Activated CD8-positive, alpha-beta memory T cell treated with anti-CD3 and anti-CD28 coated beads for 4 hours (primary cell): Measurements from ENCODE around the gene ATG7.

Source experiments
- DNase-seq, 2 donors: peaks; one replicate each; pipeline ENCODE4 v3.0.0-alpha.2; 2020; ENCODE audit warnings: low read depth in 2 of 2

ATG7 gene

DNA sequence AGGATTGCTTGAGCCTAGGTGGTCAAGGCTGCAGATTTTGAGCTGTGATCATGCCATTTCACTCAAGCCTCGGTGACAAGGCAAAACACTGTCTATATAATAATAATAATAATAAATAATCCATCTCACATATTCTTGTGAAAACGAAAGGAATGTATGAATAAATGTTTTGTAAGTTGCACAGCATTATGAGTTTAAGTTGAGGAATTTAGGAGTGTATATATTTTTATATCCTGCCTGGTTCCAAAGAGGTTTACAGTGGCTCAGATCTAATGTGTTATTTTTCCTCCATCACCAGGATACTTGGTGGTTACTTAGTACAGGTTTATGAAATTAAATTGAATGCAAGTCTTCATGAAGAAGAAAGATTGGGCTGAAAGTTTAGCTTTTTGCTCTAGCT is 77.2 kb downstream of the ATG7 start:
- no peak for DNase-seq

DNA sequence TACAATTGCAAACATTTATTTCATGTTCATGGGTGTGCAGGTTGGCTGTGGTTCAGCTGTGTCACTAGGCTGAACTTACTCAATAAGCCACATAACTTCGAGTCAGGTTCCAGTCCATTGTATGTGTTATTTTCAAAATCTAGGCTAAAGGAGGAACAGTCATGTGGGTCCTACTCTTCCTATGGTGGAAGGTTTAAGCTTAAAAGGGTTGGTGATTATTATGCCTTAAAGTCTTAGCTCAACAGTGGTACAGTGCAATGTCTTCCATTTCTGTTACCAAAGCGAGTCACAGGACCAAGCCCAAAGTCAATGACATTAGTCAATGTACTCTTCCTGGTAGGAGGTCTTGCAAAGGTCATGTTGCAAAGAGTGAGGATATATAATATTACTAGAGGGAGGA is 78.2 kb downstream of the ATG7 start:
- DNase-seq: no peak

DNA sequence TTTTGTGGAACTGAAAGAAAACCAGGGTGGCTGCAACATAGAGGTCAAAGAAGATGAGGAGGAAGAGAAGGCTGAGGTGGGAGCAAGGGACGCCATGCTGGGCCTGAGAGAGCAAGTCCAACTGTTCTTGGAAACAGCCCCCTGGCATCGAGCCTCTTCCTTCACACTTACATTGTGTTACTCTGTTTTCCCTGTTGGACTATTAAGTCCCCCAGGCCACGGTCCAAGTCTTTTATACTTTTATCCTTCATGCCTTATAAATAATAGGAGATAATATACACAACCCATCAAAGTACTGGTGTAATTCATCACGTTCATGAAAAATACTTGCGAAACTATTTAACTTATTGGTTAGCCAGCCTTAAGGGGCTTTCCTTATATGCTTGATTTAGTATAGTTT is 79.3 kb downstream of the ATG7 start:
- DNase-seq: no peak

DNA sequence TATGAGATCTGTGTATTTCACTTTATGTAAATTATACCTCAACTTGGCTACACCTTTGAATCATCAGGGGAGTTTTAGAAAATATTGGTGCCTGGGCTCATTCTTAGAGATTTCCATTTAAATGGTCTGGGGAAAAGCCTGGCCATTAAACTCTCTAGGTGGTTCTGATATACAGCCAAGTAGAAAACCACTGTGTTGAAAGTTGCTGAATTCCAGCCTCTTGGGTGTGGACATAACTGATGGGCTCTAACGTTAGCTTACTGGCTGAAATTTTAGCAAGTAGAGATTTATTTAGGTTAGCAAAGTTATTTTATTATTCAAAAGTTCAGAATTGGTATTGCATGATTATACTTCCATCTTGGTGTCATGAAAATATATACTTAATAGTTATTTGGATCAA is 84.1 kb downstream of the ATG7 start:
- DNase-seq: no peak

DNA sequence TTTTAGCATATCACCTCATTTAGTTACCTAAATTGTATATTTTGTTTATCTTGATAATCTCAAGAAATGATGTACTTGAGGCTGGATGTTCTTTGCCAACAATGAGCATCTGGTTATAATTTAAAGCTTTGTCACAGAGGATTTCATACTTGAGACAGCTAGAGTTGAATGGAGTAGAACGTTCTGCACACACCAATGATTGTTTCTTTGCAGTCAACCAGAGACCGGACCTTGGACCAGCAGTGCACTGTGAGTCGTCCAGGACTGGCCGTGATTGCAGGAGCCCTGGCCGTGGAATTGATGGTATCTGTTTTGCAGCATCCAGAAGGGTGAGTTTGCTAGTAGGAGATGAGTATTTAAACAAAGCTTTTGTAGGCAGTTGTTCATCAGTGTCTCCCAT is 90.4 kb downstream of the ATG7 start:
- no peak for DNase-seq

DNA sequence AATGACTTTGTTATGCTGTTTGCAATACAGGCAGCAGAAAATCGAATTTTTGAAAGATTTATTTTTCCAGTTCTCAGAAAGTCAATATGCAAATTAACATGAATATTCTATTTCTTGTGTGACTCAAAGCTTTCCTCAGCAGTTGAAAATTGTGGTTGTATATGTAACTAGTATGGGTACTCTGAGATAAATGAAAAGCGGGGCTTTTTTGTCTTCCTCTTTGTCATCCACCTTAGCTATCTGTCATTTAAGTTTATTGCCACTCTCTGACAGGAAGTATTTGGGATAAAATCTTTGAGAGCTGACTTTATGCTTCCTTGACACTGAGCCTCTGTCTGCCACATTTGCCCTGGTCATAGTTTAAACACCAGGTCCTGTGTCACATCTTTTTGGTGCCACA is 91.5 kb downstream of the ATG7 start:
- DNase-seq: no peak

DNA sequence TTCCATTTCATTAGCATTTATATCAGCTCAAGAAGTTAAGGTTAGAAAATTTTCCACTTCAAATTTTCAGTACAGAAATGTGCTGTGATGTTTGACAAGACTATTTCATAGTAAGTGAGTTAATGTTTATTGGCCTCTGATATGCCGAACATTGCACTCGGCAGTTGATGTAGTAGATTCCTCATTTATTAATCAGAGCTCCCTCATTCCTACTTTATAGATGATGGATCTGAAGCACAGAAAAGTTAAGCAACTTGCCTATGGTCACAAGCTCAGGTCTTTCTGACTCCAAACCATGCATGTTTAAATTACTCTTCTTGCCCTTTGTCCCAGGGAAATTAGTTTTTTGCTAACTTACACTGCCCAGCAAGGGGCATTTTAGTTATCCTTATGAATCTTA is 92.0 kb downstream of the ATG7 start:
- DNase-seq: no peak

DNA sequence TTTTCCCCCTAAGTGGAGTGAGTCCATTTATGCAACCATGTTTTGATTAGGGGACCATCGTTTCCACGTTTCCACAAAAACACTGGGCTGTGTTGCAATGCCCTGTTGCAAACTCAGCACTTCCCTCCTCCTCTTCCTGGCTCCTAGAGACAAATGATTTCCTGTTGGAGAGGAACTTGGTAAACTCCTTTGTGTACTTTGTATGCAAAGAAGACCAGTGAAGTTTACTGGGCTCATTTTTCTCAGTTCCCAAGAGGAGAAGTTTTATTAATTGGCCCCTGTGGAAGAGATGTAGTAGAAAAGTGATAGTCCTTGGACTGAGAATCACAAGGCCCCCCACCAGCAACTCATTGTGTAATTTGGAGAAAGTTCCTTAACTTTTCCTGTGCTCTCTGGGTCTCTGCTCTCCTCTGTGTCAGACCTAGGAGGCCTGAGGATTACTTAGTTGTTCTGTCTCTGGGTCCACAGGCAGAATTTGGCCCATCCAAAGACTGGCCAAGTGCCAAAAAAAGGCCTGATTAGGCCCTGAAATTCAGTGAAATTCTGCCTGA is 95.0 kb downstream of the ATG7 start:
- DNase-seq: no peak

DNA sequence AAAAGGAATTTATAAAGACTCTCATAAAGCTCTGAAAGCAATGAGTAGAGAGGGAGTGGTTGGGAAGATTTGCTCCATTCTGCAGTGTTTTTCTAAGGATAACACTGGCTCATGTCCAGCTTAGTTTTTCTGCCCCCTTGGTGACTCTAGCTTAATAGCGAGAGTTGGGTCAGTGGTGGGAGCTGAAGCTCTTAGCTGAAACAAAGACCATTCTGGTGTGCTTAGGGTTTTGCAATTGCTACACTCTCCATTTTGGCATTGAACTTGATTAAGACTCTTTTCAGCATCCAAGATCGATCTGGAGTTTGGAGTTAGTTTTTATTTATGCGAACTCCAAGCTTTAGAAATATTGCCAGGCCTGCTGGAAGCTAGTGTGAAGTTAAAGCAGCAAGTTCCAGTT is 98.0 kb downstream of the ATG7 start:
- no peak for DNase-seq

DNA sequence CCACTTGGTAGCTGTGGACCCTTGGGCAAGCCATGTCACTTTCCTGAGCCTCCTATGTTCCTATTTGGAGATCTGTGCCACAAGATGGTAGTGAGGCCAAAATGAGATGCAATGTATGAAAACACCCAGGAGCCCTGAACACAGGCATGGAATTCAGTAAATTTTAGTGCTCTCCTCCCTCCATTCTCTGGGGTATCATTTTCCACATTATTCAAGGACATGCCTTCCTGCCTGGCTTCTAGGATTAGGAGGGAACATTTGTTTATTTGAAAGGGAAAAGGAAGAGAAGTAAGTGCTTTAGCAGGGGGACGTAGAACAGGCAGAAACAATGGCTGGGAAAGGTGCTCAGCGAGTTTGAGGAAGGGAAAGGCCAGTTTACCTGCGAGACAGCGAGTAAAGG is 98.8 kb downstream of the ATG7 start:
- no peak for DNase-seq

DNA sequence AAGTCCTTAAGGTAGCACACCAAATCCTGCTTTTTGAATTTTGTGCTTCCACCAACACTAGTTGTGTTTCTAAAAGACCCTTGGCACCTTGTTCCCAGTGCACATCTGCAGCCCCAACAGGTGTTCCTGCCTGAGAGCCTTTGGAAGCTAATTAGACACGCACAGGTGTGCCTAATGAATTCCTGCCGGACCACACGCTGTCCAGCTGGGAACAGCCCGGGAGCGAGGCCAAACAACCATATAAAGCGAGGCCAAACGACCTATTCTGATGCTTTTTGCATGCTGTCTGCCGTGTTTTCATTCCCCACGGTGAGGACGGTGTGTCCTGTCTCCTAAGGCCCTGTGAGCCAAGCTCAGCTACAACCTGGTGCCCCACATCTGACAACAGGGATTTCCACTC is 99.5 kb downstream of the ATG7 start:
- no peak for DNase-seq

DNA sequence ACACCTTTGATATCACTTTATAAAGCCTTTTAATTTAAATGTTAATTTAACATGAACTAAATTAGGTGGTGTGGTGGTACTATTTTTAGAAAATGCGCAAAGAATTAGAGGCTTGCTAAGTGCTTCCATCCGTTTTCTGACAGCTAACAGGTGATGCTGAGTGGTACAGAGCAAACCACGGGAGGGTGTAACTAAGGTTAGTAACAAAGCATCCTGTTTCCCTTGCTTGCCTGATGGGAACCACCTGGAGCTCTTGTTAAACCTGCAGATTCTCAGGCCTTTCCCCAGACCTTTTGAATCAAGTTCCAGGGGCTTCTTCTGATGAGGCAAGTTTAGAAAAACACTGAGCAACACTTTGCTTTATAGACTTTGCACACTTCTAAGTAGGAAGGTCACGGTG is 101.0 kb downstream of the ATG7 start:
- DNase-seq: no peak

DNA sequence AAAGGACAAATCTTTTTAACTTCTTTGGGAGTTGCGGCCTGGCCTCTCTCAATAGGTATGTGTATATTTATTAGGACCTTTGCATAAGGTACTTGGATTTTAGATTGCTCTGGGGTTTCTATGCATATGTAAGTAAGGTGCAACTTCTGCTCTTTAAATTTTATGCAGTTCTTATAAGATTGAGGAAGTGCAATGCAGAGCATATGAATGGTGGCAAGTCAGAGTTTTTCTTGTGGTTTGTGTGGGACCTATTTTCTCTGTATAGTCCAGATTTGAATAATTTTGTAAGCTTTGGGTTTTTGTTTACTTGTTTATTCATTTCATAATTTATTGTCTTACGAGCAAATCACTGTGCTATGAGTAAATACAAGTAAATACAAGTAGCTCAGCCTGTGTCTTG is 101.5 kb downstream of the ATG7 start:
- no peak for DNase-seq

DNA sequence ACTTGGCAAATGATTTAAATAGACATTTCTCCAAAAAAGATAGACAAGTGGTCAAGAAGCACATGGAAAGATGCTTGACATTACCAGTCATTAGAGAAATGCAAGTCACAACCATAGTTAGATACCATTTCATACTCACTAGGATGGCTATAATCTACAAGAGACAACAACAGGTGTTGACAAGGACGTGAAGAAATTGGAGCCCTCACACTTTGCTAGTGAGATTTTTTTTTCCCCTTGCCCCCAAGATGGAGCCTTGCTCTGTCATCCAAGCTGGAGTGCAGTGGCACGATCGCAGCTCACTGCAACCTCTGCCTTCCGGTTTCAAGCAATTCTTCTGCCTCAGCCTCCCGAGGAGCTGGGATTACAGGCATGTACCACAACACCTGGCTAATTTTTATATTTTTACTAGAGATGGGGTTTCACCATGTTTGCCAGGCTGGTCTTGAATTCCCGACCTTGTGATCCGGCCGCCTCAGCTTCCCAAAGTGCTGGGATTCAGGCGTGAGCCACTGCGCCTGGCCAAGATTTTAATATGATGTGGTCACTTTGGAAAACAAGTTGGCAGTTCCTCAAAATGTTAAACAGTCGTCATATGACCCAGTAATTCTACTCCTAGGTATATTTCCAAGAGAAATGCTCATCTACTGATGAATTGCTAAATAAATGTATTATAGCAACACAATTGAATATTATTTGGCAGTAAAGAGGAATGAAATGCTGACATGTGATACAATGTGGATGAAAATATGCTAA is 103.3 kb downstream of the ATG7 start:
- no peak for DNase-seq

DNA sequence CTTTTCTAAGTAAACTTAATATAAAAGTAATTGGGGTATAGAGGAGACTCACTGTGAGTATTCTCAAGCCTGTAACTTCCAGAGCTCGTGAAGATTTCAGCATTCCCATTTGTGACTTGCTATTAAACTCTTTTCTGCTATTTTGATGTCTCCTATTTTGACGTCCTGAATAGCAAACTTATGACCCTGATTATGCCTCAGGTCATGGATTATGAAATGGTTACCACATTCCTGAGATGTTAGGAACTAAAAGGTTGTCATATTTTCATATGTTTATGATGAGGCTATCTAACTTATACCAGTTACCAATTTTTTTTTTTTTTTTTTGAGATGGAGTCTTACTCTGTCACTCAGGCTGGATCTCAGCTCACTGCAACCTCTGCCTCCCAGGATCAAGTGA is 105.5 kb downstream of the ATG7 start:
- DNase-seq: no peak

DNA sequence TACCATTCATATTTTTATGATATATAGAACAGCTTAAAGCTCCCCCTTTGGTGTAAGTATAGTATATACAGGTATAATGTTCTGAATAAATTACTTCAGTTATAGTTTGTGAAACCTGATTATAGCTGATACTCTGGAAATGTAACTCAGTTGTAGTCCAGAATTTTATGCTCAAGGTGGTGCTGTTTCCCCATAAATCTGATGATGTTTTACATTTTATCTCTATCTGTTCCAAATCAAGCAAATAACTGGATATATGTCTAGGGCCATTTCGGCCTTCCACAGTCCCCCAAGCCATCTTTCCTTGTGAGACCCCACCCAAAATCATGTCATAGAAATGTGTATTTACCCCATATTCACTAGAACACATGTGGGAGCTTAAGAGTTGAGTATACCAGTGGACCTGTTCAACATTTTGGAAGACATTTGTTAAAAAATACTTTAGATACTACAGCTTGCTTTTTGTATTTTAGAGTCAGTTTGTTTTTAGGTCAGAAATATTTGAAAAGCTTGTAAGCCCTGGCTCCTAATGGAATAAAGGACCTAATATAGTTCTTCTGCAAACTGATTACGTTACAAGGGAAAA is 107.1 kb downstream of the ATG7 start:
- no peak for DNase-seq

DNA sequence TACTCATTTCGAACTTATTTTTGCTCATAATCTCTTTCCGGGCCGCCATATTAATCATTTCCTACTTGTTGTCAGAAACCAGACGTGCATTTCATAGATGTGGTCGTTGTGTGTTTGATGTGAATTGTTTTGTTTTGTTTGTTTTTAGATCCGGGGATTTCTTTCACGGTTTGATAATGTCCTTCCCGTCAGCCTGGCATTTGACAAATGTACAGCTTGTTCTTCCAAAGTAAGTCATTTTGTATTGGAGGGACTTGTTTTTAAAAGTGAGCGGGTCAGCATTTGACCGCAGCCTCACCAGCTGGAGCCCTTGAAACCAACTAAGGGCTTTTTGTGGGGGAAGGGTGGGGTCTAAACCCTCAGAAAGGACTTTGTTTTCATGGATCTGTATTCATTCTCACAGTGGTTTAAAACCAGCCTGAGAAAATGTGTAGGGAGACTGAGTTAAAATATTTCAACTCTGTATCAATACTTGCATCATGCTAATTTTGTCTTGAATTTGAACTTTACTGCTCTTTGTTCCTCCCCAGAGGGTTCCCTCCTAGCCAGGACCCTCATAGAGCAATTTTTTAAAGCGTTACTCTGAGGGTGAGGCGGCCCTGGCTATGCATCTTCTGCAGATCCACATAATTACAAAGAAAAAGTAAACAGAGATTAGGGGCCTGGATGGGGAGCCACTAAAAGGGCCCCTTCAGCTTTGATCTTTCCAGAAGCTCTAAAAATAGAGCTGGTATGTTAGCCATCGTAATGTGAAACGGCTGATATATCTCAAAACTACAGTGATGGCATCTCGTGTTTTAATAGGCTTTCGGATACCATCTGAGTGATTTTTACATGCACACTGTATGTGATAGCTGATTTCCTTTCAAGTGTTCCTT is 107.9 kb downstream of the ATG7 start:
- no peak for DNase-seq

DNA sequence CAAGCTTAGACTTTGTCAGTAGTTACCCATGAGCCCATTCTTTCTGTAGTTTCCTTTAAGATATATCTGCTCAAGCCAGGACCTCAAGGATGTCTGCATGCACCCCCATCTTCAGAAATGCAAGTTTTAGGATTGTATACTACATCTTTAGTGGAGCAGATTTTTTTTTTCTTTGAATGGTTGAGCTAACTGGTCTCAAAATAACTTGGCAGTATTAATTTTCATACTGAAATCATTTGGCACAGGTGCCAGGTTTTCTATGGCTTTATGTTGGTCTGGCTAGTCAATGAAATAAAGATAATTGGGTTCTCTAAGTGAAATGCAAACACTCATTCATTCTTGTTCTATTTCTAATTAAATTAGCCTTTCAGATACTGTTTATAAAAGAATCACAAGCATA is 108.9 kb downstream of the ATG7 start:
- DNase-seq: no peak

DNA sequence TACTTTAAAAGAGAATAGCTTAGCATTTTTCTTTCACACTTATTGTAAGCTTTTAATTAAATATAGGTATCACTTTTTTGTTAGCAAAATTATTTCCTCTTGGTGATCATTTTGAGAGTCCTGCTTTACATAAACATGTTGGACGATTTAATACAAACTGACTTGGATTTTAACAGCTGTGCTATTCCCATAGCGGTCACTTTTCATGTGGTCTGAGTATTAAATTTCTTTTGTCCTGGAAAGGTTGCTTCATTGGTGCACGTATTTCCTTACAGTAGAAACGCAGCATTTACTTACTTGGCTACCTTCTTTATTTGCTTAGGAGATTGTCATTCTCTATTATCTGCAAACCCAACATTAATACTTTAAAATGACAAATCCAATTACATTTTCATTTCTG is 109.4 kb downstream of the ATG7 start:
- DNase-seq: no peak

DNA sequence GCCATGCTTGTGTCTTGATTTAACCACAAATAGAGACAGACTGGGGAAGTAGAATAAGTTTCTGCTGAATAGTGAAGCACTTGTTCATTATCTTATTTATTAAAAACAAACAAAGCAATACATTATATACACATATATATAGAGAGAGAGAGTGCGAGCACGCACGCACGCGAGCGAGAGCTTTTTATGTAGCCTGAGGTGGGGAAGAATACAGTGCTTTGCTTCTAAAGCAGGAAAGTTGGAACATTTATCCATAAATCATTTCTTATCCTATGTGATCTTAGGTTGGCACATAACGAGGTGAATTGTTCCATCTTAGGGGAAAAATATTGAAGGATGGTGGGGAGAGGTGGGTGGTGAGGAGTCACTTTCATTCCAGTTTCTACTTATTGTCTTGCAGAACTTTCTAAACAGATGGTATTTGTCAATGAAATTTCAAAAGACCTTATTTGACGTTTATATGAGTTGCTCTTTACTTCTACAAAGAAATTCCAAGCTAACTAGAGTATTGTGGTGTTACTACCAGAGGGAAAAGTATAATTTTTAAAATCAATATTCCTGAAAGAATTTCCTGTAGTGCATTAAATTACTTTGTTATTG is 110.0 kb downstream of the ATG7 start:
- no peak for DNase-seq

DNA sequence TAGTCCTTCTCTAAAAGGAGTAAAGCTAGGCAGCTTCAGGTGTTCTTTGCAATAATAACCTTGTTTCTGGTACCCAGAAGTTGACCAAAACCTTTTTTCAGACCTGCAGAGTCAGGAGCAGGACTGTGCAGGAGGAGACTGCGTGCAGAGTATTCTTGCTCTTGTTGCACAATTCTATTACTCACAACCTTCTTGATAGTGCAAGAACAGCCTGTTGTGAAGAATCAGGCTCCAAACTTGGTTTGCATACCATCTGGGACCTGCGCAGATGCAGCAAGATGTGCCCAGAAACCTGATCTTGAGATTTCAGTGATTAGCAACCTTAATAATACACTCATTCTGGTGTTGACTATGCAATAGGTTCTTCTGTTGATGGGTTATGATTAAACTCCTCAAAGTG is 111.9 kb downstream of the ATG7 start:
- no peak for DNase-seq

DNA sequence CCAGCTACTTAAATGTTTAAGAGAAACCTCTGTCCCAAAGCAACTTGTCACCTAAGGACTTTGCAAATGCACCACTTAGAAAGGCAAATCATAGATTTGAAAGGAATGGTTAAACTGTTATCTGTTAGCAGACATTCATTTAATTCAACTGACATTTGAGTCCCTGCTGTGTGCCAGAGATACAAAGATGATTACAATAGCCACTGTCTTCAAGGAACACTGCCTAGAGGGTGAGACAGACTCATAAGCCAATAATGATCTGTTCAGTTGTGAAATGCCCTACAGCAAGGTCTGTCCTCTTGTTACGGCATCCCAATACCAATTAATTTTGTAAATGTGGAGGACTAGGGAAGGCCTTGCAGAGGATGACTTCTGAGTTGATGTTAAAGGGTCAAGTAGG is 113.1 kb downstream of the ATG7 start:
- no peak for DNase-seq
